Ascending aorta (tissue), 2 donors: Measurements from ENCODE around the gene TTPAL. TPM values are rescaled to one million over a fixed set of nuclear protein-coding genes. Genes with fewer than 3 reads are reported as not detected.

Experiments
- DNase-seq, 2 donors: peaks; one replicate each; pipeline ENCODE4 v3.0.0-alpha.2; 2019; ENCODE audit warnings: low spot score in 2 of 2
- H3K27ac ChIP-seq, 2 donors: fragments of 200-600 bp; sonication (generic); one replicate each; pipeline ENCODE4 v1.5.1; 2016 to 2017; ENCODE audit warnings: mild to moderate bottlenecking in 1 of 2
- H3K27me3 ChIP-seq: fragments of 200-600 bp; sonication (generic); one replicate; pipeline ENCODE4 v1.5.1; 2017
- H3K36me3 ChIP-seq, 2 donors: fragments of 200-600 bp; sonication (generic); one replicate each; pipeline ENCODE4 v1.5.1; 2016
- H3K4me1 ChIP-seq, 2 donors: fragments of 200-600 bp; sonication (generic); one replicate each; pipeline ENCODE4 v1.5.1; 2016 to 2017; ENCODE audit warnings: mild to moderate bottlenecking in 1 of 2
- H3K4me3 ChIP-seq, 2 donors: fragments of 200-600 bp; sonication (generic); one replicate each; pipeline ENCODE4 v1.5.1; 2016 to 2017; ENCODE audit warnings: mild to moderate bottlenecking in 1 of 2
- H3K9me3 ChIP-seq, 2 donors: fragments of 200-600 bp; sonication (generic); one replicate each; pipeline ENCODE4 v1.5.1; 2016
- CTCF ChIP-seq, 3 experiments: fragments of 200-600 bp in 2 of 3; fragments of 450-650 bp in 1 of 3; sonication (generic) in 2 of 3; IDR thresholded peaks; one replicate each; pipeline ENCODE4 v1.5.1; 2016 to 2019; ENCODE audit warnings: antibody characterized with exemption in 3 of 3, mild to moderate bottlenecking in 1 of 3, moderate library complexity in 1 of 3
- intact Hi-C: fragments of 100-400 bp; cut with DNase I; formaldehyde crosslinking; loops from one replicate; pipeline ENCODE4 v1.15.1; 2023
- total RNA-seq: library from RNA; depleted of rRNA; stranded (reverse); fragments of >200 nt; gene quantifications from one replicate; pipeline ENCODE4 v1.1.0, GENCODE V29; 2016

The TTPAL gene
- total RNA-seq, 1 donor from 2014 or later = 44.9 TPM

DNA sequence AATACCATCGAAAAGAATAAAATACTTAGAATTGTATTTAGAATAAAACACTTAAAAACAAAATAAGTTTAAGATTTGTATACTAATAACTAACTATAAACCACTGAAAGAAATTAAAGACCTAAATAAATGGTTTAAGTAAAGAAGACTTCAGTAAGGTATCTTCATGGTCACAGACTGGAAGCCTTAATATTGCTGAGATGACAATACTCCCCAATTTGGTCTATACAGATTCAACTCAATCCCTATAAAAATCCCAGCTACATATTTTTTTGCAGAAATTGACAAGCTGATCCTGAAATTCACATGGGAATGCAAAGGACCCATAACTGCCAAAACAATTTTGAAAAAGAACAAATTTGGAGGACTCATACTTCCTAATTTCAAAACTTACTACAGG is 27.3 kb downstream of the TTPAL start:
- H3K36me3 ChIP-seq = peaks cover 95 to 100% of the 10 kb centered on the region in 2 donors
- intact Hi-C loops = no loop called here
- H3K9me3 ChIP-seq = no peaks in the 10 kb centered on the region
- no peak overlapping the region for H3K27ac ChIP-seq
- no peaks in the 10 kb centered on the region for H3K27me3 ChIP-seq
- no peaks in the 10 kb centered on the region for H3K4me1 ChIP-seq
- no peak overlapping the region for H3K4me3 ChIP-seq
- no peak for DNase-seq
- TF ChIP-seq CTCF (IDR thresholded peaks at IDR 0.05) = no peak

DNA sequence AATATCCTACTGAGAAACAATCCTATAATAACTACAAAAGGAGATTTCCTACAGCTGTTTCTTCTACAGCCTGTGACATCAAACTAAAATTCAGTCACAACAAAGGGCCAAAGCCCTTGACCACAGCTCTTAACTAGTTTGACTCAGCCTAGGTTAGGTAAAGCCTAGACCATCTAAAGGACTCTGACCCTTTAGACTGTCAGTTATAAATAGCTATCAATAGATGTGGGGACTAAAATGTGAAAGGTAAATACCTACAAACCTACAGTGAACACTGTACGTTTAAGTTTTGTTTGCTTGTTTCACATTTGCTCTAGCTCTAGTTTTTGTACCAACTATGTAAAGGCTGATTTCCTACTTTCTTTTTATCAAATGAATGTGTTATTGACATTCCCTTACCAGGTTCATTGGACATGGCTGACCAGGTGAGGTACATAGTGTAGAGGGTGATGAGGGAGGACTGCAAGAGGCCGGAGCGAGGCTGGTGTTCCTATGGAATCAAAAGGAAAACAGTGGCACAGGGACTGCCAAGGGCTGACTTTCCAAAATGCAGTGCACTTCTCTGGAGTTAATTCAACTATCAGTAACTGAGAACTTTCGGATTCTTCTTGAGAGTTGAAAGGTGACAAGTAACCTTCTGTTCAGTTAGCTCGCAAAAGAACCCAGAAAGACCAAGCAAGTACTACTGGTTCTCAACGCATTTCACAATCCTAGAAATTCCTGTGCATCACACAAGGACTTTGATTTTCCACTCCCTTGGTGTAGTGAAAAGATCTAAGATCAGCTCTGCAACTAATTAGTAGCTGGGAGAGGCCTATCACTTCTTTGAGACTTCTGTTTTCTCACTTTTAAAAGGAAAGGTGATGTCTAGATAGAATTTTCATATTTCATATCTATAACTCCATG is 29.0 kb downstream of the TTPAL start:
- H3K4me3 ChIP-seq = no peak overlapping the region
- H3K27ac ChIP-seq = no peak overlapping the region
- no peak for TF ChIP-seq CTCF (IDR thresholded peaks at IDR 0.05)
- H3K27me3 ChIP-seq = no peaks in the 10 kb centered on the region
- intact Hi-C loops = no loop called here
- H3K4me1 ChIP-seq = no peaks in the 10 kb centered on the region
- peaks cover 97 to 100% of the 10 kb centered on the region in 2 donors for H3K36me3 ChIP-seq
- H3K9me3 ChIP-seq = no peaks in the 10 kb centered on the region
- DNase-seq = no peak

GRCh38 chr20:44509762-44510161 is 34.1 kb downstream of the TTPAL start:
- H3K4me3 ChIP-seq = no peak overlapping the region
- H3K36me3 ChIP-seq = peaks cover 81 to 85% of the 10 kb centered on the region in 2 donors
- DNase-seq = no peak
- no peak overlapping the region for H3K27ac ChIP-seq
- H3K9me3 ChIP-seq = no peaks in the 10 kb centered on the region
- no peaks in the 10 kb centered on the region for H3K4me1 ChIP-seq
- no peaks in the 10 kb centered on the region for H3K27me3 ChIP-seq
- intact Hi-C loops = no loop called here
- TF ChIP-seq CTCF (IDR thresholded peaks at IDR 0.05) = no peak

DNA sequence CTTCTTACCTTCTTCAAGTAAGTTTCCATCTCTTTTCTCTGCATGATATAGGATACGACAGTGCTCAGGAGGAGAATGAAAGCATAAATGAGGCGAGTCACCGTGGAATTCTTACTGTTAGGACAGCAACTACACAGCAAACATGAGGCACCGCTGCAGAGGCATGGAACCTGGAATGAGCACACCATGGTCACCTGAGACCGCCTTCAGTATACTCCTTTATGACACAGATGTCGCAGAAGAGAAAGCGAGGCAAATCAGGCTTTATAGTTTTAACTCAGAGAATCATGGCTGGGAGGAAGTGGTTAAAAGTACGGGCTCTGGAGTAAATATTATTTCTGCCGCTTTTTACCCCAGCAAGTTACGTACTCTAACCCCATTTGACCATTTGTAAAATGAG is 38.2 kb downstream of the TTPAL start:
- intact Hi-C loops = no loop called here
- Histone ChIP-seq H3K9me3 (no peaks in the 10 kb centered on the region), H3K27ac (no peak overlapping the region), H3K4me3 (no peak overlapping the region), H3K36me3 (peaks cover 40 to 44% of the 10 kb centered on the region in 2 donors), H3K4me1 (peaks cover 0 to 15% of the 10 kb centered on the region in 2 donors), H3K27me3 (no peaks in the 10 kb centered on the region)
- TF ChIP-seq CTCF (IDR thresholded peaks at IDR 0.05) = no peak
- DNase-seq = no peak

GRCh38 chr20:44516491-44516890 is 40.8 kb downstream of the TTPAL start:
- Histone ChIP-seq H3K36me3 (peaks cover 14 to 19% of the 10 kb centered on the region in 2 donors), H3K27me3 (no peaks in the 10 kb centered on the region), H3K9me3 (no peaks in the 10 kb centered on the region), H3K27ac (peak overlapping the region in 1 of 2 donors; percentile 6), H3K4me1 (peaks cover 4 to 37% of the 10 kb centered on the region in 2 donors), H3K4me3 (no peak overlapping the region)
- intact Hi-C loops = no loop called here
- DNase-seq = no peak
- no peak for TF ChIP-seq CTCF (IDR thresholded peaks at IDR 0.05)
